Uterus (tissue), 4 donors: ENCODE data around the gene PLLP. TPM values are rescaled to one million over a fixed set of nuclear protein-coding genes. Genes with fewer than 3 reads are reported as not detected.

Source experiments
- DNase-seq, 2 donors: peaks; one replicate each; pipeline ENCODE4 v3.0.0-alpha.2; 2019 to 2020
- H3K27ac ChIP-seq, 2 donors: fragments of 200-600 bp; sonication (generic); 1 replicate in 1 of 2; 2 replicates in 1 of 2; pipeline ENCODE4 v1.5.1; 2016 to 2018
- H3K27me3 ChIP-seq, 2 donors: fragments of 200-600 bp; sonication (generic); one replicate each; pipeline ENCODE4 v1.5.1; 2018 to 2019; ENCODE audit warnings: control low read depth in 1 of 2
- H3K36me3 ChIP-seq, 2 donors: fragments of 200-600 bp; sonication (generic); one replicate each; pipeline ENCODE4 v1.5.1; 2019; ENCODE audit warnings: control low read depth in 1 of 2
- H3K4me1 ChIP-seq, 2 donors: fragments of 200-600 bp; sonication (generic); one replicate each; pipeline ENCODE4 v1.5.1; 2018 to 2019; ENCODE audit warnings: control low read depth in 1 of 2
- H3K4me3 ChIP-seq, 2 donors: fragments of 200-600 bp; sonication (generic); 1 replicate in 1 of 2; 2 replicates in 1 of 2; pipeline ENCODE4 v1.5.1; 2018 to 2019; ENCODE audit warnings: mild to moderate bottlenecking in 1 of 2
- H3K9me3 ChIP-seq, 2 donors: fragments of 200-600 bp; sonication (generic); one replicate each; pipeline ENCODE4 v1.5.1; 2019; ENCODE audit warnings: control low read depth in 1 of 2
- CTCF ChIP-seq, 4 experiments: fragments of 200-600 bp in 2 of 4; fragments of 450-650 bp in 2 of 4; sonication (generic) in 2 of 4; IDR thresholded peaks; one replicate each; pipeline ENCODE4 v1.5.1; 2016 to 2019; ENCODE audit warnings: antibody characterized with exemption in 4 of 4, mild to moderate bottlenecking in 2 of 4, moderate library complexity in 1 of 4
- POLR2A ChIP-seq, 2 donors: fragments of 450-650 bp; IDR thresholded peaks; one replicate each; pipeline ENCODE4 v1.6.1; 2016; ENCODE audit warnings: antibody characterized with exemption in 2 of 2, mild to moderate bottlenecking in 1 of 2, moderate library complexity in 1 of 2
- intact Hi-C: fragments of 100-400 bp; cut with DNase I; formaldehyde crosslinking; loops from one replicate; pipeline ENCODE4 v1.15.1; 2023; ENCODE audit warnings: low total_unique reads
- total RNA-seq, 4 donors: library from RNA; depleted of rRNA in 3 of 4; stranded (reverse); fragments of >200 nt in 3 of 4; gene quantifications; one replicate each; pipeline versions ENCODE4 v1.1.0 to v1.2.4, GENCODE V29; 2014 to 2023
- donor health status: DM: yes; HTN: yes; CAD: no.

The PLLP gene
- total RNA-seq, 4 donors from 2014 or later, result 2.6 to 19.1 (median 6.2) TPM; not detected in 1

DNA sequence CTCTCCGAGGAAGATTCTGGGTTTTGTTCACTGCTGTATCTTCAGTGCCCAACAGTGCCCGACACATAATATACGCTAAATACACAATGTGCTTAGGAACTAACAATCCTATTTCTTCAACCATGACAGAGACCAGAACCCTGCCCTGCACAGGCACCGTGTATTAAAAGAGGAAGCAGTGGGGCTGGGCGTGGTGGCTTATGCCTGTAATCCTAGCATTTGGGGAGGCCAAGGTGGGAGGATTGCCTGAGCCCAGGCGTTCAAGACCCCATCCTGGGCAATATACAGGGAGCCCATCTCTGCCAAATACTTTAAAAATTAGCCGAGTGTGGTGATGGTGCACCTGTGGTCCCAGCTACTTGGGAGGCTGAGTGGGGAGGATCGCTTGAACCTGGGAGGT is 20.1 kb downstream of the PLLP start:
- no peak overlapping the region for H3K27ac ChIP-seq
- TF ChIP-seq CTCF (IDR thresholded peaks at IDR 0.05) (no peak), POLR2A (IDR thresholded peaks at IDR 0.05) (no peak)

GRCh38 chr16:57263541-57264351 is 20.7 kb downstream of the PLLP start:
- intact Hi-C loops, result no loop called here
- H3K36me3 ChIP-seq, result no peaks in the 10 kb centered on the region
- TF ChIP-seq CTCF (IDR thresholded peaks at IDR 0.05) (no peak), POLR2A (IDR thresholded peaks at IDR 0.05) (no peak)
- no peaks in the 10 kb centered on the region for H3K9me3 ChIP-seq
- DNase-seq, result no peak
- no peaks in the 10 kb centered on the region for H3K27me3 ChIP-seq
- H3K4me3 ChIP-seq, result no peak overlapping the region
- H3K27ac ChIP-seq, result no peak overlapping the region
- no peaks in the 10 kb centered on the region for H3K4me1 ChIP-seq

More for the DNA sequence above, 20.1 kb downstream of the PLLP start:
- DNase-seq, result no peak
- intact Hi-C loops, result no loop called here
- Histone ChIP-seq H3K36me3 (no peaks in the 10 kb centered on the region), H3K27me3 (no peaks in the 10 kb centered on the region), H3K4me1 (no peaks in the 10 kb centered on the region), H3K4me3 (no peak overlapping the region), H3K9me3 (no peaks in the 10 kb centered on the region)

GRCh38 chr16:57262841-57263540 is 21.5 kb downstream of the PLLP start:
- no peak overlapping the region for H3K27ac ChIP-seq
- intact Hi-C loops, result no loop called here

GRCh38 chr16:57261806-57262205 is 22.7 kb downstream of the PLLP start:
- no peaks in the 10 kb centered on the region for H3K4me1 ChIP-seq
- no peak overlapping the region for H3K4me3 ChIP-seq
- intact Hi-C loops, result no loop called here
- TF ChIP-seq CTCF (IDR thresholded peaks at IDR 0.05), result no peak
- no peak for TF ChIP-seq POLR2A (IDR thresholded peaks at IDR 0.05)
- peak overlapping the region in 1 of 2 donors; percentile 70 for H3K27ac ChIP-seq
- no peaks in the 10 kb centered on the region for H3K36me3 ChIP-seq
- H3K9me3 ChIP-seq, result no peaks in the 10 kb centered on the region
- no peaks in the 10 kb centered on the region for H3K27me3 ChIP-seq
- no peak for DNase-seq

More at GRCh38 chr16:57262841-57263540, 21.5 kb downstream of the PLLP start:
- DNase-seq, result no peak
- H3K4me3 ChIP-seq, result no peak overlapping the region
- H3K36me3 ChIP-seq, result no peaks in the 10 kb centered on the region
- TF ChIP-seq POLR2A (IDR thresholded peaks at IDR 0.05) (no peak), CTCF (IDR thresholded peaks at IDR 0.05) (no peak)
- H3K9me3 ChIP-seq, result no peaks in the 10 kb centered on the region
- no peaks in the 10 kb centered on the region for H3K27me3 ChIP-seq
- no peaks in the 10 kb centered on the region for H3K4me1 ChIP-seq
